NCI-H524 (cell line): ENCODE data around the gene KLHDC3.
A peak's percentile ranks its signal among the peaks of the same experiment; 100 is the strongest.

Experiments used
- DNase-seq, 2 experiments: peaks; one replicate each; lab custom pipeline; 2025; lab: John Stamatoyannopoulos, UW

Gene KLHDC3, protein sequence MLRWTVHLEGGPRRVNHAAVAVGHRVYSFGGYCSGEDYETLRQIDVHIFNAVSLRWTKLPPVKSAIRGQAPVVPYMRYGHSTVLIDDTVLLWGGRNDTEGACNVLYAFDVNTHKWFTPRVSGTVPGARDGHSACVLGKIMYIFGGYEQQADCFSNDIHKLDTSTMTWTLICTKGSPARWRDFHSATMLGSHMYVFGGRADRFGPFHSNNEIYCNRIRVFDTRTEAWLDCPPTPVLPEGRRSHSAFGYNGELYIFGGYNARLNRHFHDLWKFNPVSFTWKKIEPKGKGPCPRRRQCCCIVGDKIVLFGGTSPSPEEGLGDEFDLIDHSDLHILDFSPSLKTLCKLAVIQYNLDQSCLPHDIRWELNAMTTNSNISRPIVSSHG

DNA sequence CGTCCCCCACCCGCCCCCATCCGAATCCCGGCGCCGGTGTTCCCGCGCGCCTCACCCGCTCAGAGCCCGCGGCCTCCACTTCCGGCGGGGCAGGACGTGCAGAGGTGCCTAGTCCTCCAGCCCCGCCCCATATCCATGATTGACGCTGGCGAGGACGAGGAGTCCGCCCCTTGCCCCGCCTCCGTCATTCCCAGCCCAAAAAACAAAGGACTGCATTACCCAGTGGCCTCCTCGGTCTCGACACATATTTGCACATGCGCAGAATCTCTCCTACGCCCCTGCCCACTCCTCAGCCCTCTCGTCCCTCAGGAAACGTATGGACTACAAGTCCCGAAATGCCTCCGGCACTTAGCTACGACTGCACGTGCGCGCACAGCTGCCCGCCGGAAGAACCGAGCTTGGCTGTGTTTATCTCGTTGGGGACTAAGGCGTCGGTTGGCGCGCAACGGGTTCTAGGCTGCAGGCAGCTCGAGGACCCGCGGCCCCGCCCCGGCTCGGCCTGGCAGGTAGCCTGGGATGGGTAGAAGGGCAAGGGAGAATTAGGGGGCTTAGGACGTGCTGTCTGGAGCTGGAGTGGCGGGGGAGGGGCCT, at the start of gene KLHDC3, which contains the start of gene MEA1:
Gene KLHDC3 (plus strand): TSS at position 407 of the 591 bp plus-strand sequence. CDS start 2,944 bp downstream, outside the sequence.
Gene MEA1 (minus strand): TSS at position 104 of the 591 bp plus-strand sequence. CDS start 133 bp downstream, outside the sequence.
- peak; percentile 99 to 100 for DNase-seq

DNA sequence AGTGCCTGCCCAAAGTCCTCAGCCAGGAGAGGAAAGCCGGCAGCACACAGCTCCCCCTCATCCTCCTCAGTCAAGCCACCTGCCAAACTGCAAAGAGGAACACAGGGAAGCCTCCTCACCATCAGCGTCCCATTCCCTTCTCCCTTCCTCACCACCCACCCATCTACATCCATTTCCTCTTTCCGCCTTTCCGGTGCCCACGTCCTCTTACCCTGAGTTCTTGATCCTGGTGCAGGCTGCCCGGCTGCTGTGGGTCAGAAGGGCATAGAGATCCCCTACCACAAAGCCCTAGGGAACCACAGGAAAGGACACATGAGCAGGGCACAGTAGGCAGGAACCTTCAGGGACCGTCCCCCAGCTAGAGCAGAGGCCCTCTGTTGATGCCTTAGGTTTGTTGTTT, 47.5 kb upstream of the KLHDC3 start:
- no peak for DNase-seq

- no peak for DNase-seq
Observed at GRCh38 chr6:42967228-42967627, 46.8 kb upstream of the KLHDC3 start.

GRCh38 chr6:42968126-42968701, 45.8 kb upstream of the KLHDC3 start:
- no peak for DNase-seq

DNA sequence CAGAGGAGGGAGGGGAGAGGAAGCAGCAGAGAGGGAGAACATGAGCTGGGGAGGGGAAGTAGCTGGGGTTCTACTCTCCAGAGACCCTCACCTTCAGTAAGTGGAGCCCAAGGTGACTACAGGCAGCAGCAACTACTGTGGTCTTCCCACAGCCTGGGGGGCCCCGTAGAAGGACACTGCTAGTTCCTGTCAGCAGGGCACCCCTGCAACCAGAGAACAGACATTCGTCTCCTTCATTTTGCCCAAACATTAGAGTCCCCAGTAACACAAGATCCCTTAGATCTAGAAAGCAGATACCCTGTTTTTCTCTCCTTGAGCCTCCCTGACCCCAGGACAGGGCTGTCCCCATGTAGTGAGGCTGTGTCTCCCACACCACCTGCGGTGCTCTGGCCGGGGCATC, 45.3 kb upstream of the KLHDC3 start:
- no peak for DNase-seq

GRCh38 chr6:42969431-42969830, 44.6 kb upstream of the KLHDC3 start:
- DNase-seq = no peak

- no peak for DNase-seq
Observed at GRCh38 chr6:42969934-42970333, 44.1 kb upstream of the KLHDC3 start.

DNA sequence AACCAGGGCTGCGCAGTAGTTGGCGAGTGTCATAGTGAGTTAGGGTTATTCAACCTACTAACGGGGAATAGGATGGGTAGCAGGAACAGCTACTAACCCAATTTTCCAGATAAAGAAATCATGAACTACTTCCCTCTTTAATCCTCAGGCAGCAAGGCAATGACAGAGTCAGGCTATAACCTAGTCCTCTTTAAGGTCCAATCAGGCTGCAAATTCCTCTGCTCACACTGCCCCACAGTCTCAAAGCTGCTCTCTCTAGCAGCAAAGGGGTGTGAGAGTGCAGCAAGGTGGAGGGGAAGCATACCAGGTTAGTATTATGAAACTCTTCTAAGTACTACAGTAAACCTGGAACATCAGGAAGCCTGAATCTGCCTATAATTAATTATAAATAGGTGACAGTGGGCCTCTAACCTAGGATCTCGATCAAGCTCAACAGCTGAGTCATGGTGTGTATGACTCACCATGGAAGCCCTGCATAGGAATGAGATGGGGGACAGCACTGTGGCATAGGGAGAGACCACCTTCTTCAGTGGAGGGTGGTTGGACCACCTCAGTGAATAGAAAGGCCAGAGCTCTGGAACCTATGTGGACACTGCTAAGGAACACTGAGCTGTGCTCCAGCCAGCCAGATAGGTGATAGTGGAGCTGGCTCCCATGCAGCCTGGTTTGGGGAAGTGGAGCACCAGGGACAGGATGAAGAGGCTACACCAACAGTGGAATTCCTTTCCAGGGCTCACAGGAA, 43.0 kb upstream of the KLHDC3 start:
- no peak for DNase-seq

DNA sequence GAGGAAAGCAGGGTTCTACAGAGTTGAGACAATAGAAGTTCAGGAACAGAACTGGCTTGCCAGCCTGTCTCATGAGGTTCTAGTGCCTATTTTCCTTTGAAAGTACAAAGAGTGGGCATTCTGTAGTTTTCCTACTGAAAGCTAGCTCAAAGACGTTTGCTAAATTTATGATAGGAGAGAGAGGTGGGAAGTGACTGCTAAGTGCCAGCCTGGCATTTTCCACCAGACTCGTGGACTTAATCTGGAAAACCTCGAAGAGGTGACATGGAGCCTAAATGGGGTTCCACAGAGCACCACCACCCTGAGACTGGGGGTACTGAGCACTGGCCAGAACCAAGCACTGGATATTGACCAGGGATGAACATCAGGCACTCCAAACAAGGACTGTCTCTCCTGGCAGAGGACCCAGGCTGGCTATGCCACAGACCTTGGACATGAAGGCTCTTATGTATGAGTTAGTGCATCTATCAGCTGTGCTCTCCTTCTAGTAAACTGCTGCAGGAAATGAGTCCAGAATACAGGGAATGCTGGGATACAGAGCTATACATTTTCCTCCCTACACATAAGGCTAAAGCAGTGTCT, 42.2 kb upstream of the KLHDC3 start:
- DNase-seq = no peak

DNA sequence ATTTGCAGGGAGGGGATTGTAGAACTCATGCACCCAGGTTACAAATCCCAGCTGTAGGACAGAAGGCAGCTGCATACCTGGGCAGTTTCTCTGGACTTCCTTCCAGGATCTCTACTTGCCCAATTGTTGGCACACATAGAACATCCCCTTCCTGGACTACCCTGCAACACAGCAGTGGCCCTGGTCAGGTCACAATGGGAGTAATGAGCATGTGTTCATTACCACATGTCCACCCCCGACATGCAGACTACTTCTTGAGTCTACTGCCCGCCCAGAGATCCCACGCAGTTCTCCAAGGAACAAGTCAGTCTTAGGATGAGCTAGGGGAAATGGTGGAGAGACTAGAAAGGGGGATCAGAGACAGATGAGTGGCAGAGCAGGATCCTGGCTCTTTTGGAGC, 40.1 kb upstream of the KLHDC3 start:
- DNase-seq = no peak

- peak in 1 of 2 experiments; percentile 56 for DNase-seq
Observed at GRCh38 chr6:42974919-42975505, 39.0 kb upstream of the KLHDC3 start.

- no peak for DNase-seq
Observed at GRCh38 chr6:42978487-42978838, 35.6 kb upstream of the KLHDC3 start.

DNA sequence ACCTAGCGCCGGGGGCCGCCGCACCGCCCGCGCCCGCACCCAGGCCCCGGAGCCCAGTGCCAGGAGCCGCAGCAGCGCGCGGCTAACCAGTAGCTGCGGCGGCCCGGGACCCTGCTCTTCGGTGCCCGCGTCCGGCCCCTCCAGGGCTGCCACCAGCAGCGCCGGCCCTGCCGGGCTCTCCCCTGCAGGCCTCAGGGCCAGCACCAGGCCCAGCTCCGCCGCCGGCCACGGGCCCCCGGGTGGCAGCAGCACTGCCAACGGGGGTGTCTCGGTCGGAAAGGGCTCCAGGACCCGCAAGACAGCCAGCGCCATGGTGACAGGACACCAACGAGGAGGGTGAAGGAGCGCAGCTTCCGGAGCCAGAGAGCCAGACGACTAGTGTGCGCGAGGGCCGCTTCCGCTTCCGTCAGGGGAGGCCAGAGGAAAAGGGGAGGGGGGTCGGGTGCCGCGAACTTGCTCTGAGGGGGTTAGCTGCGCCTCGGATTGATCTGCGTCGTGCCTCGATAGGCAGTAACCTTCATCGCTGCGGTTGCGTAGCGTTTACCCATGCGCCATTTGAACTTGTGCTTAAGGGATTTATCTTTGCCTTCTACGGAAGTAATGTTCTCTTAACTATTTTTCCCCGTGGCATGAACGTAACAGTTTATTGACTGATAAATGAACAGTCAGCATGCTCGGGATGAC, 35.1 kb upstream of the KLHDC3 start, which contains the start of gene PEX6:
Gene PEX6 (minus strand): TSS at position 343 of the 684 bp plus-strand sequence. CDS start 31 bp downstream, at position 312.
- DNase-seq = peak; percentile 91 to 93

DNA sequence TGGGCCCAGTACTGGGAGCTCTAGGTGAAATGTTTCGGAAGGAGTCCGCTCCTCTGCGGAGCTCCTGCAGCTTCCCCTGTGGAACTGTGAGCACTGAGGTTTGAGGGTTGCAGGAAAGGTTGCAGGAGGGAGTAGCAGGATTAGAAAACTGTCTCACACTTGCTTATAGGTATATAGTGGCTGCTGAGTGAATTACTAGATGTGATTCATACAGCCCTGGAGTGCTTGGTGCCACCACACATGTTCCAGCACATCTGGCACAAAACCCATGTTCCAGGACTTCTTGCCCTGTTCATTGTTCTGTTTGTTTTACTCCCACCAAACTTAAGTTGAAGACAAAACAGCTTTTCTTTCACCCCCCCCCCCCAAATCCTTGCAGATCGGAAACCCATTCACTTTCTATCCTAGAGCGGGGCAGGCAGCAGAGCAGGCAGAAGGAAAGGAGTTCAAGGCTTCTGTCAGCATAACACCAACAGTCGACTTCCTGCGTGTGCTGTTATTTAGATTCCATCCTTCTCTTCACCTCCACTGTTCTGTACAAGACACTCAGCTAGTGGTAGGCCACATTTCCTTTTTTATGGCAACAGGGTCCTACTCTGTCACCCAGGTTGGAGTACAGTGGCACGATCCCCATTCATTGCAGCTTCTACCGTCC, 34.4 kb upstream of the KLHDC3 start:
- no peak for DNase-seq

DNA sequence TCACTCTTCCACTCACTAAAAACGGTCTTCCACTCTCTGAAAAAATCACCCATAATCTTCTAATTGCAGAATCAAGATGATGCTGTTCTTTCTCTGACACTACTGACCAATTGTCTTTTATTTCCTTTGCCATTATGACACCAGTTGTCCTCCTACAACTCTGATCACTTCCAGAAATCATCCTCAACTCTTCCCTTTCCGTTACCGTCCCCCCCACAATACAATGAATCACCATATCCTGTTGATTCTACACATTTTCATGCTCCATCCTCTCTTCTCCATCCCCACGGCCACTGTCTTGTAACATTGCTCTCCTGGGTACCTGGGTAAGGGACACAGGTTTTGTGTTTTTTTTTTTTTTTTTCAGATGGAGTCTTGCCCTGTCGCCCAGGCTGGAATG, 32.2 kb upstream of the KLHDC3 start:
- DNase-seq = no peak

GRCh38 chr6:42984001-42984923, 29.8 kb upstream of the KLHDC3 start, which contains the start of gene PPP2R5D:
Gene PPP2R5D (plus strand): TSS chr6:42984570. CDS start chr6:42984678, 108 bp downstream.
- peak; percentile 99 for DNase-seq

DNA sequence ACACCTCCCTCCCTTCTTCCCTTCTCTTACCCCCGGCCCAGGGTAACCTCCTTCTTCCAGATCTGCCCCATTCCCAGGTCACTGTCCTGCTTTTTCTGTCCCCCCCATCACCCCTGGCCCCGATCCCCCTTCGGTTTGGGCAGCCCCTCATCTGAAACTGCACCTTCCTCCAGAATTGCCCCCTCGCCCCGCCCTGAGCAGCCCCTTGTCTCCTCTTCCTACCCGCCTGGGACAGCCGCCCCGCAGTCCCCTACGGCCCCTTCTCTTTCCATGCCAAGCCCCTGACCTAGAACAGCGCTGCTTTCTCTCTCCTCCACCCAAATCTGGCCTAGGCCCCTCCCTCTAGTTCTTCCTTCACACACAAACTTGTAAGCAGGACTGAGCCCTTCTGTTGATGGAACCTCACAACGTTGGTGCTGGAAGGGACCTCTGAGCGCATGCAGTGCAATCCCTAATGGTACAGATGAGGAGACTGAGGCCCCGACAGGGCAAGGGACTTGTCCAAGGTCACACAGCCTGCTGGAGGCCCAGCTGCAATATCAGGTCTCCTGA, 29.0 kb upstream of the KLHDC3 start:
- peak in 1 of 2 experiments; percentile 22 for DNase-seq

DNA sequence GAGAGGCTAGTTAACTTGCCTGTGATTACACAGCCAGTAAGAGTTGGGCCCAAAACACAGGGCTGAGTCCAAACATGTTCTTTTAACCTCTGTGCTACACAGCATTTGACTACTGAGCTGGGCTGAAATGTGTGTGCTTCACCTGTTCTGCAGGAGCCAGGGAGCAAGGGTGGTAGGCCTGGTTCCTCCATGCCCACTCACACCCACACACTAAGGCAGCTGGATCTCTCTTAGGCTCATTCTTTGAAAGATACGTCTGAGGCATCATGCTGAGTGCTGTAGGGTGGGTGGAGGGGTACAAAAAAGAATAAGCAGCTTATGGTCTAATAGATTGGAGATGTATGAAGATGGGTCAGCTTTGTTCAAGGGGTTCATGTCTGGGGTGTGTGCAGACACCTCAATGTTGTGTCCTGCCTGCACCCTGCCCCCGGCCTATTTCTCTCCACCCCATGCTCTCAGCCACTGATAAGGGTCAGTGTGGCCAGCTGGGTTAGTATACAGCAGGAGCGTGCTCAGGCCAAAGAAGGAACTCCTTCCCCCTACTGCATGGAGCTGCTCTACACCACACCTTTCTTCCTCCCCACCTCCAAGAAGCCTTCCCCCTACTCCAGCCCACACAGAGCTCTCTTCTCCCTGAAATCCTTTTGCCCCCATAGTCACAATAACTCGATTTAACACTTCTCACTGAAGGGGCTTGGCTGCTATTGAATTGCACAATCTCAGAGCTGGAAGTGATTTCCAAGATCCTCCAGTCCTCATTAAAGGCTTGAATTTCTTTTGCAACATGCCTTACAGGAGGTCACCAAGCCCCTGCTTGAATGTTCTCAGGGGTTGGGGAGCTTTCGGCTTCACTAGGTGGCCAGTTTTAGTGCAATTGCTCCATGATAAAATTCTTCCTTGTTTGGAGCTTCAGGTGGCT, 26.3 kb upstream of the KLHDC3 start:
- no peak for DNase-seq
